AG10803 (cell line): ENCODE measurements around the gene DNASE2B.

Experiments used
- DNase-seq: peaks from one replicate; pipeline ENCODE4 v3.0.0; 2010; ENCODE audit warnings: low read depth
- H3K4me3 ChIP-seq: 2 replicates; pipeline ENCODE4 v1.5.1; 2011; ENCODE audit warnings: mild to moderate bottlenecking, low read length, control low read depth
- TF ChIP-seq, protein P1 (sequence below): conservative IDR thresholded peaks from 2 replicates; pipeline ENCODE4 v1.5.1; 2011; ENCODE audit warnings: mild to moderate bottlenecking, low read length, control low read depth, inconsistent platforms

The DNASE2B gene

DNA sequence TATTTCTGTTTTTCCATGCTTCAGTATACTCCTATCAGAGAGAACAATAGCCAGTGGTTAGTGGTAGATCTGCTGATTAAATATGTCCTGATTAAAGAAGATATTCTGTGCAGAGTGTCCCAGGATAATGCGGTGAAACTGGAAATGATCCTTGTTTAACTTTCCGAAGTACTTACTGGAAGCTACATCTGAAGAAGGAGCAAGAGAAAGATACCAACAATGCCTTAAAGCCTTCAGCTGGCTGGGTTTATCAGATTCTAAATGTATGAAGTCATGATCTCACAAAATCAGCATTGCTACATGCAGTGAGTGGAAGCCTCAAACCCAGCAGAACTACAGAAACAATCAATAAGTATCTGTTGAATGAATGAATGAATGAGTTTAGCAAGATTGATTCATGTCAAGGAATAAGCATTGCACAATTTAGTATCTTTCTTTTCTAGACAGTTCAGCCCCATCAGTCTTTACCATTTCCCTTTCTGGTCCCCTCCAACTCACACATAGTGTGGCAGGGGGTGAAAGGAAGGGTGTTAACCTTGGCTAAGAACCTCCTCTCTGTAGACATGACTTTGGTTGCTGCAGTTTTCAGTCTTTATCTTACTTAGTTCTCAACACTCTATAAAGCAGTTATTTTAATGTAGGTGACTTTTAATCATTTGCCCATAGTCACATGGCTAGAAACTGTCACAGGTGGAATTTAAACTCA is 24.7 kb upstream of the DNASE2B start:
- DNase-seq: peak; percentile 25
- no peak overlapping the region for H3K4me3 ChIP-seq
- TF ChIP-seq, protein P1, sequence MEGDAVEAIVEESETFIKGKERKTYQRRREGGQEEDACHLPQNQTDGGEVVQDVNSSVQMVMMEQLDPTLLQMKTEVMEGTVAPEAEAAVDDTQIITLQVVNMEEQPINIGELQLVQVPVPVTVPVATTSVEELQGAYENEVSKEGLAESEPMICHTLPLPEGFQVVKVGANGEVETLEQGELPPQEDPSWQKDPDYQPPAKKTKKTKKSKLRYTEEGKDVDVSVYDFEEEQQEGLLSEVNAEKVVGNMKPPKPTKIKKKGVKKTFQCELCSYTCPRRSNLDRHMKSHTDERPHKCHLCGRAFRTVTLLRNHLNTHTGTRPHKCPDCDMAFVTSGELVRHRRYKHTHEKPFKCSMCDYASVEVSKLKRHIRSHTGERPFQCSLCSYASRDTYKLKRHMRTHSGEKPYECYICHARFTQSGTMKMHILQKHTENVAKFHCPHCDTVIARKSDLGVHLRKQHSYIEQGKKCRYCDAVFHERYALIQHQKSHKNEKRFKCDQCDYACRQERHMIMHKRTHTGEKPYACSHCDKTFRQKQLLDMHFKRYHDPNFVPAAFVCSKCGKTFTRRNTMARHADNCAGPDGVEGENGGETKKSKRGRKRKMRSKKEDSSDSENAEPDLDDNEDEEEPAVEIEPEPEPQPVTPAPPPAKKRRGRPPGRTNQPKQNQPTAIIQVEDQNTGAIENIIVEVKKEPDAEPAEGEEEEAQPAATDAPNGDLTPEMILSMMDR: no peak

DNA sequence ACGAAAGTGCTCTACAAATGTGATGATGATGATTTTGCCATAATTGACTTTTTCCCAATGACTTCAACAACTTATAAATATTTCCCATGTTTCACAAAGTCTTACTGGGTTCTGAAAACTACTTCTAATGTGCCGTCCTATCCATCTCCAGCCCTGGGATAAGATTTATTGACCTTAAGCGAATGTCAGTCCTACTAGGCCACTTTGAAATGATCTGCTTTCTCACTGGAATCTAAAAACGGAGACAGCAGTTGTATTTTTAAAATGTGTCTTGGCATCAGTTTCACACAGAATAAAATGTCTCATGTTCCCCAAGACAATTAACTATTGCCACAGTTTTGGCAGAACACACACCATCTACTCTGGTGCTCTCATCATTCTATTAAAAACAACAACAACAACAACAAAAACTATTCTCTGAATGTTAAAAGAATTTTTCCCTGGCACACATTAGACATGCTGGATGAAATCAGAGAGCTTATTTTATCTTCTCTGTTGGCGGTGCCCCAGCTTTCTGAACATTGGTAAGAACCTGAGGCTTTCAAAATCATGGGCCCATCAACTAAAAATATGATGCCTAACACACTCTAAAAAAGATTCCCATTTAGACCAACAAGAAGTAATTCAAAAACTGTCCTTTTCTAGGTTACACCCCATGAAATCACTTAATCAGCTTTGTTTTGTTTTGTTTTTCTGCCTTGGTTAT is 23.1 kb upstream of the DNASE2B start:
- TF ChIP-seq, protein P1: no peak
- peak; percentile 72 for DNase-seq
- H3K4me3 ChIP-seq: no peak overlapping the region

DNA sequence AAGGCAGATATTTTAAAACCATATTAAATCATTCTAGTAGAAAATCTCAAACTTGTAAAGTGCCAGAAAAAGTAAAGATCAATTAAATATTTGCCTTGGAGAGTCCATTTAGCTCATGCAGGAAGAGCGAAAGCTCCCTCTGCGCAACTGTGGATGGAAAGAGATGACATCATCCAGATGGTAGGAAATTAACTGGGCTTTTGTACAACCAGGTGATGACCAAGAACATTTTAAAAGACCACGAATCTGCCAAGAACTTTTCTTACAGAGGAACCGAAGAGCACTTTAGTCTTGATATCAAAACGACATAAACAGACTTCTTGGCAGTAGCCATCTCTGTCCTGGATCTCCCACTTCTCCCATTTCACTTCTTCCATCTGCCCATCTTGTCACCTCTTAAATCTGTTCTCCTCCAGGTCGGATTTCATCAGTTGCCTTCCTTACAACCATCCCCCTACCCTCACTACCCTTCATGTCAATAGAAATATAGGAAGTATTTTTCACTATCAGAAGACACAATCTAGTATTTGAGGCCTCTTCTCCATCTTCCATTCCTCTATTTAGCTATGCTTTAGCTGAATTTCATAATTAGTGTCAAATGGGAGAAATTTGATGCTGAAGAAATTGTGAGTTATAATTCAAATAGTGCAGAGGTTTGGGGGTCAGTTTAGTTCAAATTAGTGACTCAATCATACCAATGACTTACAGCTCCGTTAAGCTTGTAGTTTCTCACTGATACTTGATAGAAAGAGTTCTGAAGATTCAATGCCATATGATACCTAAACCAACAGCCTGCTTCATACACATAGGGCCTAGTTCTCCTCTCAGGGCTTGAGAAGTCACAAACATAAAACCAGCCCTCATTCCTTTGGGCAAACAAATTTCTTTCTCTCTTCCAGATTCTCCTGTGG is 22.0 kb upstream of the DNASE2B start:
- no peak for DNase-seq
- TF ChIP-seq, protein P1: no peak
- no peak overlapping the region for H3K4me3 ChIP-seq

DNA sequence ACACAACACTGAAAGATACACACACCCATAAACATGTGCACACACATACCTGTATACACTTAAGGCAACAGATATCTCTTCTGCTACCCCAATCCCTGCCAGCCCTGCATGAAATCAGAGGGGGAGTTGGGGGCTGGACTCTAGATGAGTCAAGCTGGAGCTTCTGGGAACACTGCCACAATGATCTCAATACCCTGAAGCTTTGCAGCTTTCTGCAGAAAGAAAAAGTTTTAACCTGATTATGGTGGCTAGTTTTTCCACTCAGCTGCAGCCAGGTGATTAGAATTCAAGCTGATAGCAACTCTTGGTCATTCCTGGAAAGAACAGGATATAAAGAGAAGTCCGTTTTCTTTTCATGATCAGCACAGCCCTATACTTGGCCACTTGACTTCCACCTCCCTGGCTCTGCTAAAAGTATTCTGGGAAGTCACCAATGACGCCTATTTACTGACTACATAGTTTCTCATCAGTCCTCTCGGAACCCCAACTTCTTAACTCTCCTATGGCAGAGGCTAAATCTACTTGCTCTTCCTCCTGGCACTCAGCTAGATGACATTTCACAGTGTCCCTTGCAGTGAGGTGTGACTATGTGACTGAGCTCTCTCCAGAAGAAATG is 20.7 kb upstream of the DNASE2B start:
- TF ChIP-seq, protein P1: no peak
- H3K4me3 ChIP-seq: no peak overlapping the region
- peak; percentile 64 for DNase-seq

DNA sequence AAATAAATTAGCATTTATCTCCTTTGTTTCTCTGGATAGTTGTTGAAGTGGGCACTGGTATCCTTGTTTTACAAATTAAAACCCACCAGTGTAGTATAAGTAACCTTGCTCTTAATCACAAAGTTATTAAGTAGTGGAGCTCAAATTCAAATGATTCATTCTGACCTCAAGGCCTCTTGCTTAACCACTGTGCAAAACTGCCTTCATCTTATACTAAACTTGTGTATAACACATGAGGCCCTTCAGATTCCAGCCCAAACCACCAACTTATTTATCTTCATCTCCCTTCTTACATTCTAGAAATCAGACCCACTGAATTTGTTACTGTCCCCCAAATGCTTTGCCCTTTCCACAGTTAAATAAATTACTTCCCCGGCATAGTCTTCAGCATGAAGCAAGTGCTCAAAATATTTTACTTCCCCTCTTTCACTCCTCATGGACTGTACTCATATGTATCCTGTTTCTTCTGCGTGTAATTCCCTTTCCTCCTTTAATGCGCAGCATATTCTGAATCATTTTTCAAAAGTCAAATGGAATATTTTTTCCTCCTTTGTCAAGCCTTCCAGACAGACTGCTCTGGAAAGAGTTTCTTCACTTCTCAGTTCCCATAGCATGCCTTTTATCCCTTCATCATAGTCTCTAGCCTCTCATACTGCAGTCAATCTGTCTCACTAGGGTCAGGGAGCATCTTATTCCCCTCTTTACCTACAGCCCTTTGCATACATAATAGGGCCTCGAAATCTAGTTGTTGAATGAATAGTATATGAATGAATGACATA is 19.0 kb upstream of the DNASE2B start:
- peak; percentile 66 for DNase-seq
- H3K4me3 ChIP-seq: no peak overlapping the region
- TF ChIP-seq, protein P1: no peak

DNA sequence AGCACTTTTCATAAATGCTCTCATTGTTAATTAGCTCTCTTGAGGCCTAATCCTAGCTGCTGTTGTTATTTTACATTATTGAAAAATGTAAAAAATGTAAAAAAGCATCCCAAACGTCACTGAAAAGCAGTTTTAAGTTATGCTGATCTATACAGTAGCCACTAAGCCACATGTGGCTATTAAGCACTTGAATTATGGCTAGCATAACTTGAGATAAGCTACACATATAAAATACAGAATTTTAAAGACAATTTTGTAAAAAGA is 18.4 kb upstream of the DNASE2B start:
- DNase-seq: no peak
- TF ChIP-seq, protein P1: no peak
- no peak overlapping the region for H3K4me3 ChIP-seq
